Stomach (tissue), 4 donors: Measurements from ENCODE around the gene ATP6V1G2.

Experiments
- POLR2A ChIP-seq, 4 donors: fragments of 450-650 bp; IDR thresholded peaks; one replicate each; pipeline ENCODE4 v1.6.1; 2016; ENCODE audit warnings: antibody characterized with exemption in 4 of 4, control low read depth in 2 of 4, mild to moderate bottlenecking in 1 of 4, moderate library complexity in 1 of 4
- TF ChIP-seq, protein P1 (sequence below), 7 experiments: fragments of 450-650 bp in 4 of 7; fragments of 200-600 bp in 3 of 7; sonication (generic) in 3 of 7; IDR thresholded peaks; one replicate each; pipeline ENCODE4 v1.5.1; 2016 to 2019; ENCODE audit warnings: antibody characterized with exemption in 7 of 7, control low read depth in 2 of 7, mild to moderate bottlenecking in 1 of 7

DNA sequence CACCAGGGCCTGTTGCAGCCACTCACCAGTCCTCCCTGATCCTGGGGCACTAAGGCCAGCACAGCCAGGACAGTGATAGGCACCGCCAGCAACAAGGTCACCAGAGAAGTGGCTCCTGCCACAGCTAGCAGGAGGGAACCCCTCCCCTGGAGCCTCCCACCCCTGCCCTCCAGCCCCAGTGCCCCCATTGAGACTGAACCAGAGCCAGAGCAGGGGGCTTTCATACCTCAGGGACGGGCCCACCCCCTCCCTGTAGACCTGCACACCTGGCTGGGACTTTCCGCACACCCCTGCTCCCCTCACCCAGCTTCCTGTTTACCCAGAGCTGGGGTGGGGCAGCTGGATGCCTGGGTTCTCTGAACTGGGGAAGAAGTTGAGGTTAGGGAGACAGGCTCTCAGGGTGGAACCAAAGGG is 35.8 kb upstream of the ATP6V1G2 start, which contains the start of gene LTB:
- no peak for TF ChIP-seq POLR2A (IDR thresholded peaks at IDR 0.05)
- TF ChIP-seq, protein P1, sequence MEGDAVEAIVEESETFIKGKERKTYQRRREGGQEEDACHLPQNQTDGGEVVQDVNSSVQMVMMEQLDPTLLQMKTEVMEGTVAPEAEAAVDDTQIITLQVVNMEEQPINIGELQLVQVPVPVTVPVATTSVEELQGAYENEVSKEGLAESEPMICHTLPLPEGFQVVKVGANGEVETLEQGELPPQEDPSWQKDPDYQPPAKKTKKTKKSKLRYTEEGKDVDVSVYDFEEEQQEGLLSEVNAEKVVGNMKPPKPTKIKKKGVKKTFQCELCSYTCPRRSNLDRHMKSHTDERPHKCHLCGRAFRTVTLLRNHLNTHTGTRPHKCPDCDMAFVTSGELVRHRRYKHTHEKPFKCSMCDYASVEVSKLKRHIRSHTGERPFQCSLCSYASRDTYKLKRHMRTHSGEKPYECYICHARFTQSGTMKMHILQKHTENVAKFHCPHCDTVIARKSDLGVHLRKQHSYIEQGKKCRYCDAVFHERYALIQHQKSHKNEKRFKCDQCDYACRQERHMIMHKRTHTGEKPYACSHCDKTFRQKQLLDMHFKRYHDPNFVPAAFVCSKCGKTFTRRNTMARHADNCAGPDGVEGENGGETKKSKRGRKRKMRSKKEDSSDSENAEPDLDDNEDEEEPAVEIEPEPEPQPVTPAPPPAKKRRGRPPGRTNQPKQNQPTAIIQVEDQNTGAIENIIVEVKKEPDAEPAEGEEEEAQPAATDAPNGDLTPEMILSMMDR (IDR thresholded peaks at IDR 0.05), result no peak
